Vagina (tissue), 2 donors: ENCODE data around the gene PCDHA1.

Experiments
- POLR2A ChIP-seq, 2 donors: fragments of 450-650 bp; IDR thresholded peaks; one replicate each; pipeline ENCODE4 v1.6.1; 2017; ENCODE audit warnings: antibody characterized with exemption in 2 of 2, mild to moderate bottlenecking in 2 of 2, moderate library complexity in 2 of 2
- POLR2AphosphoS5 ChIP-seq, 2 donors: sonication (generic); formaldehyde crosslinking; IDR thresholded peaks; one replicate each; pipeline ENCODE4 v1.9.0; 2017; ENCODE audit warnings: antibody characterized with exemption in 2 of 2, mild to moderate bottlenecking in 2 of 2, low read depth in 1 of 2; ENCODE audit not compliant: insufficient read depth in 1 of 2
- TF ChIP-seq, protein P1 (sequence below), 3 experiments: fragments of 450-650 bp in 2 of 3; fragments of 200-600 bp in 1 of 3; sonication (generic) in 1 of 3; IDR thresholded peaks; one replicate each; pipeline ENCODE4 v1.5.1; 2017 to 2019; ENCODE audit warnings: antibody characterized with exemption in 3 of 3, mild to moderate bottlenecking in 2 of 3, moderate library complexity in 2 of 3

DNA sequence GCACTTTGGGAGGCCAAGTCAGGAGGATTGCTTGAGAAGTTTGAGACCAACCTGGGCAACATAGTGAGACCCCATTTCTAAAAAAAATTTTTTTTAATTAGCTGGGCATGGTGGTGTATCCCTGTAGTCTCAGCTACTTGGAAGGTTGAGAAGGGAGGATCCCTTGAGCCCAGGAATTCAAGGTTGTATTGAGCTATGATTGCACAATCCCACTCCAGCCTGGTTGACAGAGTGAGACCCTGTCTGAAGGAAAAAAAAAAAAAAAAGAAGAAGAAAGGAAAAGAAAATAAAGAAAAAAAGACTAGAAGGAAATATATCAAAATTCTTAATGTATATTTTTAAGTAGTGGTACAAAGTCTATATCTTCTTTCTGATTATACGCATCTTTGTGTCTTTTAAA, 236.4 kb downstream of the PCDHA1 start:
- TF ChIP-seq POLR2A (IDR thresholded peaks at IDR 0.05): no peak
- TF ChIP-seq, protein P1, sequence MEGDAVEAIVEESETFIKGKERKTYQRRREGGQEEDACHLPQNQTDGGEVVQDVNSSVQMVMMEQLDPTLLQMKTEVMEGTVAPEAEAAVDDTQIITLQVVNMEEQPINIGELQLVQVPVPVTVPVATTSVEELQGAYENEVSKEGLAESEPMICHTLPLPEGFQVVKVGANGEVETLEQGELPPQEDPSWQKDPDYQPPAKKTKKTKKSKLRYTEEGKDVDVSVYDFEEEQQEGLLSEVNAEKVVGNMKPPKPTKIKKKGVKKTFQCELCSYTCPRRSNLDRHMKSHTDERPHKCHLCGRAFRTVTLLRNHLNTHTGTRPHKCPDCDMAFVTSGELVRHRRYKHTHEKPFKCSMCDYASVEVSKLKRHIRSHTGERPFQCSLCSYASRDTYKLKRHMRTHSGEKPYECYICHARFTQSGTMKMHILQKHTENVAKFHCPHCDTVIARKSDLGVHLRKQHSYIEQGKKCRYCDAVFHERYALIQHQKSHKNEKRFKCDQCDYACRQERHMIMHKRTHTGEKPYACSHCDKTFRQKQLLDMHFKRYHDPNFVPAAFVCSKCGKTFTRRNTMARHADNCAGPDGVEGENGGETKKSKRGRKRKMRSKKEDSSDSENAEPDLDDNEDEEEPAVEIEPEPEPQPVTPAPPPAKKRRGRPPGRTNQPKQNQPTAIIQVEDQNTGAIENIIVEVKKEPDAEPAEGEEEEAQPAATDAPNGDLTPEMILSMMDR (IDR thresholded peaks at IDR 0.05): no peak
- TF ChIP-seq POLR2AphosphoS5 (IDR thresholded peaks at IDR 0.05; ENCODE audit: insufficient read depth in 1 of 2, low read depth in 1 of 2): no peak
